K562 (cell line): ENCODE results near the gene RANBP3. TPM values are rescaled to one million over a fixed set of nuclear protein-coding genes. Genes with fewer than 3 reads are reported as not detected.

ENCODE experiments used
- ATAC-seq: fragments of 200-7000 bp; cut with Tn5 transposase; 3 replicates; pipeline ENCODE4 v1.9.1; 2020; ENCODE audit warnings: moderate library complexity
- BruUV-seq: library from RNA; stranded (reverse); fragments of 400-500 nt; replicated peaks from 2 replicates; lab custom pipeline; 2021; lab: Mats Ljungman, UMichigan
- CTCF ChIA-PET: fragments of 300-600 bp; formaldehyde crosslinking; extraction: SDS; loops from one replicate; lab custom pipeline; 2021; ENCODE audit warnings: low intra/inter-chr PET ratio; lab: Yijun Ruan, JAX
- POLR2A ChIA-PET: fragments of 300-600, 350-650 bp; sonication (Branson Sonifier 250); formaldehyde crosslinking; extraction: SDS; loops from one replicate; lab custom pipeline; 2021; ENCODE audit warnings: antibody characterized with exemption, inconsistent platforms; lab: Yijun Ruan, JAX
- DNase-seq, 4 experiments: peaks; one replicate each; pipeline versions ENCODE4 v3.0.0 to v3.0.0-alpha.2; 2011 to 2018; ENCODE audit warnings: low spot score in 3 of 4, mixed read lengths in 3 of 4; ENCODE audit errors: extremely low read depth in 1 of 4
- FAIRE-seq: peaks from 2 replicates; lab custom pipeline; 2011; peaks lifted over from hg19 to GRCh38; lab: Jason Lieb, UNC
- H2AFZ ChIP-seq: 2 replicates; pipeline ENCODE4 v1.6.0; 2011; ENCODE audit warnings: low read depth, low read length, control low read depth, inconsistent platforms
- H3K27ac ChIP-seq: fragments of 200-600 bp; 3 replicates; pipeline ENCODE4 v1.8.0; 2011; ENCODE audit warnings: low read depth, mild to moderate bottlenecking, control low read depth, inconsistent platforms, low read length, moderate library complexity, mixed read lengths; ENCODE audit errors: extremely low read depth
- H3K27me3 ChIP-seq, 2 experiments: fragments of 300-600 bp in 1 of 2; 2 replicates in 1 of 2; 3 replicates in 1 of 2; pipeline versions ENCODE4 v1.6.0 to v1.8.0; 2011; ENCODE audit warnings: inconsistent platforms in 2 of 2, low read length in 2 of 2, mild to moderate bottlenecking in 1 of 2, mixed read lengths in 1 of 2, moderate library complexity in 1 of 2; ENCODE audit not compliant: control insufficient read depth in 2 of 2, insufficient read depth in 2 of 2
- H3K36me3 ChIP-seq: fragments of 300-600 bp; 3 replicates; pipeline ENCODE4 v1.8.0; 2011; ENCODE audit warnings: mild to moderate bottlenecking, low read length, inconsistent platforms; ENCODE audit not compliant: control insufficient read depth, insufficient read depth
- H3K4me1 ChIP-seq, 2 experiments: fragments of 200-600 bp in 1 of 2; replicated peaks in 1 of 2; 2 replicates in 1 of 2; 3 replicates in 1 of 2; pipeline versions ENCODE4 v1.5.1 to v1.8.0; 2011; ENCODE audit warnings: inconsistent platforms in 2 of 2, low read length in 2 of 2, mild to moderate bottlenecking in 1 of 2, mixed read lengths in 1 of 2, moderate library complexity in 1 of 2; ENCODE audit not compliant: control insufficient read depth in 2 of 2, insufficient read depth in 2 of 2
- H3K4me2 ChIP-seq: 2 replicates; pipeline ENCODE4 v1.6.1; 2011; ENCODE audit warnings: low read length, control low read depth, inconsistent platforms, mixed read lengths; ENCODE audit not compliant: insufficient read depth
- H3K4me3 ChIP-seq: fragments of 200-600 bp; sonication (generic), shearing (Covaris generic); 2 replicates; pipeline ENCODE4 v1.5.1; 2016; ENCODE audit warnings: control low read depth, inconsistent platforms
- H3K79me2 ChIP-seq: fragments of 200-600 bp; 3 replicates; pipeline ENCODE4 v1.8.0; 2011; ENCODE audit warnings: low read length, inconsistent platforms; ENCODE audit not compliant: control insufficient read depth, insufficient read depth
- H3K9ac ChIP-seq, 2 experiments: 2 replicates each; pipeline versions ENCODE4 v1.6.0 to v1.6.1; 2011; ENCODE audit warnings: low read depth in 2 of 2, low read length in 2 of 2, control low read depth in 1 of 2, inconsistent platforms in 1 of 2, mild to moderate bottlenecking in 1 of 2, mixed read lengths in 1 of 2; ENCODE audit not compliant: insufficient read depth in 1 of 2
- H3K9me1 ChIP-seq: one replicate; pipeline ENCODE4 v1.6.0; 2011; ENCODE audit warnings: inconsistent platforms, mild to moderate bottlenecking, low read length, moderate library complexity; ENCODE audit not compliant: control insufficient read depth, insufficient read depth
- H3K9me3 ChIP-seq: replicated peaks from 2 replicates; pipeline ENCODE4 v1.5.1; 2011; ENCODE audit warnings: low read depth, low read length, inconsistent platforms; ENCODE audit not compliant: control insufficient read depth, insufficient read depth
- H4K20me1 ChIP-seq: replicated peaks from 2 replicates; pipeline ENCODE4 v1.6.1; 2011; ENCODE audit warnings: low read length, inconsistent platforms, mixed read lengths; ENCODE audit not compliant: control insufficient read depth, insufficient read depth
- BCLAF1 ChIP-seq, 2 experiments: fragments of 450-650 bp in 1 of 2; IDR thresholded peaks; 2 replicates each; pipeline ENCODE4 v1.6.1; 2011 to 2017; ENCODE audit warnings: low read depth in 2 of 2, antibody characterized with exemption in 1 of 2, borderline replicate concordance in 1 of 2, low read length in 1 of 2, mild to moderate bottlenecking in 1 of 2, mixed read lengths in 1 of 2; ENCODE audit not compliant: control insufficient read depth in 1 of 2
- CAMTA2 ChIP-seq: fragments of 250-450 bp; sonication (Bioruptor Pico); conservative IDR thresholded peaks from 2 replicates; pipeline ENCODE4 v1.5.1; 2022
- CBX5 ChIP-seq: IDR thresholded peaks from 2 replicates; pipeline ENCODE4 v1.6.1; 2014; ENCODE audit warnings: low read depth, borderline replicate concordance
- CSDE1 ChIP-seq, 2 experiments: fragments of 450-650 bp; IDR thresholded peaks; 2 replicates each; pipeline ENCODE4 v1.6.1; 2016; ENCODE audit warnings: mild to moderate bottlenecking in 1 of 2
- ELF4 ChIP-seq: fragments of 450-650 bp; formaldehyde crosslinking; IDR thresholded peaks from 2 replicates; pipeline ENCODE4 v1.4.0; 2022; ENCODE audit warnings: missing genetic modification characterization
- FOXP4 ChIP-seq: sonication (generic); formaldehyde crosslinking; IDR thresholded peaks from 2 replicates; pipeline ENCODE4 v1.8.0; 2022; ENCODE audit warnings: mild to moderate bottlenecking, missing genetic modification reagents, borderline replicate concordance
- HMBOX1 ChIP-seq: sonication (generic); IDR thresholded peaks from 2 replicates; pipeline ENCODE4 v1.6.1; 2016
- KAT2B ChIP-seq: IDR thresholded peaks from one replicate; pipeline ENCODE4 v1.6.1; 2012; ENCODE audit warnings: low read depth, mild to moderate bottlenecking, control low read depth, inconsistent platforms, low read length, moderate library complexity
- LEF1 ChIP-seq: fragments of 450-650 bp; IDR thresholded peaks from 2 replicates; pipeline ENCODE4 v1.6.1; 2016; ENCODE audit warnings: mild to moderate bottlenecking
- PML ChIP-seq: IDR thresholded peaks from 2 replicates; pipeline ENCODE4 v1.6.1; 2012; ENCODE audit warnings: low read length, inconsistent platforms
- SMC3 ChIP-seq: conservative IDR thresholded peaks from 2 replicates; pipeline ENCODE4 v1.6.1; 2011; ENCODE audit warnings: low read depth, low read length, improper control_type of control experiment; ENCODE audit not compliant: insufficient read depth
- SOX6 ChIP-seq: fragments of 450-650 bp; IDR thresholded peaks from 2 replicates; pipeline ENCODE4 v1.6.1; 2014; ENCODE audit warnings: mild to moderate bottlenecking
- ZBTB2 ChIP-seq: fragments of 450-650 bp; IDR thresholded peaks from 2 replicates; pipeline ENCODE4 v1.6.1; 2016; ENCODE audit warnings: antibody characterized with exemption
- ZNF23 ChIP-seq: fragments of 250-450 bp; sonication (Bioruptor Pico); IDR thresholded peaks from 2 replicates; pipeline ENCODE4 v1.4.0; 2020; ENCODE audit warnings: mild to moderate bottlenecking
- WGBS: fragments of 100-300 bp; shearing (Covaris generic); methylation state at CpG from one replicate; pipeline ENCODE4 v1.1.6; 2016; ENCODE audit warnings: low coverage, mixed read lengths; ENCODE audit not compliant: insufficient coverage; ENCODE audit errors: missing lambda C conversion rate; 5-methylcytosine and 5-hydroxymethylcytosine counted together
- in situ Hi-C: fragments of 300-500 bp; cut with MboI; formaldehyde crosslinking; loops from 4 replicates; pipeline ENCODE4 v1.15.0; 2018; ENCODE audit warnings: inconsistent platforms, mixed read lengths
- intact Hi-C: fragments of 100-400 bp; cut with micrococcal nuclease; formaldehyde crosslinking; loops from 2 replicates; pipeline ENCODE4 v1.14.2; 2022
- polyA plus RNA-seq, 8 experiments: library from polyadenylated mRNA; depleted of rRNA in 4 of 8; stranded (reverse) in 5 of 8; unstranded in 3 of 8; fragments of >200 nt; fragmentation: Nextera tagmentation in 2 of 8; fragmentation: Illumina TruSeq in 1 of 8; extraction: Ambion mirVana in 2 of 8; extraction: Trizol in 1 of 8; gene quantifications; 2 replicates each; pipeline versions ENCODE4 v1.2.1 to v1.2.3, GENCODE V29; 2011 to 2014; ENCODE audit warnings: inconsistent platforms in 1 of 8, missing spikeins in 1 of 8
- total RNA-seq, 7 experiments: library from RNA; depleted of rRNA in 6 of 7; stranded (reverse); fragments of >200 nt in 6 of 7; fragmentation: Illumina TruSeq in 2 of 7; extraction: Trizol in 2 of 7; gene quantifications; 2 replicates each; pipeline versions ENCODE4 v1.2.1 to v1.2.3, GENCODE V29; 2011 to 2021; ENCODE audit warnings: low replicate concordance in 1 of 7

Gene RANBP3
- total and polyA plus RNA-seq, 9 of the 15 experiments (the other 6 are each of a cell fraction or from before 2014, with no cell fraction given), result 0.90 to 95.1 (median 63.2) TPM

GRCh38 chr19:6014551-6015135 is 36.7 kb upstream of the RANBP3 start:
- no peaks in the 10 kb centered on the region for H3K79me2 ChIP-seq
- intact Hi-C loops, result no loop called here
- H3K27me3 ChIP-seq, result no peaks in the 10 kb centered on the region; a peak in 1 of 5 replicates
- H3K4me3 ChIP-seq, result no peak overlapping the region
- H3K36me3 ChIP-seq, result no peaks in the 10 kb centered on the region; the same call in 2 of the 3 replicates
- H3K4me2 ChIP-seq, result no peak overlapping the region
- no peak for DNase-seq
- no peaks in the 10 kb centered on the region for H3K9me1 ChIP-seq
- no peak for ATAC-seq
- ChIA-PET POLR2A (interaction anchor here (0.6 kb wide), 2 partner anchors 27 to 72 kb away, joined by 3 read pairs; no protein-coding TSS in a partner anchor), CTCF (no interaction called here)
- in situ Hi-C loops, result no loop called here
- BruUV-seq, result no TSS peak
- H3K9me3 ChIP-seq, result no peaks in the 10 kb centered on the region
- WGBS, result 80% methylated on average over 7 of the region's 13 CpGs
- no peaks in the 10 kb centered on the region; the same call in 1 of the 2 replicates for H4K20me1 ChIP-seq
- no peak for FAIRE-seq
- 0 out of 4 replicates have a peak overlapping the region, but pooled peaks of 1 of the 2 experiments have one; percentile 55 for H3K9ac ChIP-seq
- H2AFZ ChIP-seq, result no peak overlapping the region
- H3K4me1 ChIP-seq, result peaks cover 0 to 10% of the 10 kb centered on the region in 2 experiments; a peak in 2 of 5 replicates
- no peak overlapping the region for H3K27ac ChIP-seq
- no peak for TF ChIP-seq PML
- no peak for TF ChIP-seq KAT2B
- TF ChIP-seq LEF1, result no peak
- TF ChIP-seq SMC3, result no peak
- no peak for TF ChIP-seq CAMTA2 (CRISPR knock-in tag)
- TF ChIP-seq HMBOX1, result no peak
- no peak for TF ChIP-seq CSDE1 (IDR thresholded peaks at IDR 0.05)
- no peak for TF ChIP-seq ZBTB2
- TF ChIP-seq FOXP4 (CRISPR knock-in tag), result no peak
- no peak for TF ChIP-seq CBX5
- TF ChIP-seq ZNF23 (CRISPR knock-in tag), result no peak
- no peak for TF ChIP-seq BCLAF1 (IDR thresholded peaks at IDR 0.05; ENCODE audit: borderline replicate concordance in 1 of 2, control insufficient read depth in 1 of 2, low read depth in 2 of 2, low read length in 1 of 2)
- no peak for TF ChIP-seq ELF4 (CRISPR knock-in tag)
- TF ChIP-seq SOX6, result no peak
